Activated naive CD4-positive, alpha-beta T cell treated with anti-CD3 and anti-CD28 coated beads, Interleukin-2, amount 50 U/mL, for 72 hours (primary cell): Measurements from ENCODE around the gene ALS2. TPM values are rescaled to one million over a fixed set of nuclear protein-coding genes. Genes with fewer than 3 reads are reported as not detected.
"Not testable (repeated sequence)": the region's sequence is repeated elsewhere in the genome, so short reads cannot be mapped to it uniquely, and the experiment has no call there.

Experiments
- ATAC-seq, 2 donors: fragments of 150-1000 bp; cut with Tn5 transposase; 2 replicates each; pipeline ENCODE4 v1.10.0; 2021; ENCODE audit warnings: mild to moderate bottlenecking in 2 of 2, moderate library complexity in 2 of 2
- DNase-seq, 2 donors: peaks; one replicate each; pipeline ENCODE4 v3.0.0; 2021 to 2022; ENCODE audit warnings: low spot score in 2 of 2
- H3K27ac Mint-ChIP-seq, 2 donors: one replicate each; pipeline ENCODE4 v1.8.0; 2022; ENCODE audit warnings: mild to moderate bottlenecking in 2 of 2, mixed read lengths in 2 of 2
- H3K36me3 Mint-ChIP-seq, 2 donors: one replicate each; pipeline ENCODE4 v1.8.0; 2022; ENCODE audit warnings: mixed read lengths in 2 of 2
- H3K9me3 Mint-ChIP-seq, 2 donors: one replicate each; pipeline ENCODE4 v1.8.0; 2022; ENCODE audit warnings: mixed read lengths in 2 of 2
- total RNA-seq, 2 donors: library from RNA; stranded (reverse); gene quantifications; one replicate each; pipeline ENCODE4 v1.2.3, GENCODE V29; 2022

The ALS2 gene
- total RNA-seq, 2 donors from 2014 or later, result 12.1 to 12.7 TPM

DNA sequence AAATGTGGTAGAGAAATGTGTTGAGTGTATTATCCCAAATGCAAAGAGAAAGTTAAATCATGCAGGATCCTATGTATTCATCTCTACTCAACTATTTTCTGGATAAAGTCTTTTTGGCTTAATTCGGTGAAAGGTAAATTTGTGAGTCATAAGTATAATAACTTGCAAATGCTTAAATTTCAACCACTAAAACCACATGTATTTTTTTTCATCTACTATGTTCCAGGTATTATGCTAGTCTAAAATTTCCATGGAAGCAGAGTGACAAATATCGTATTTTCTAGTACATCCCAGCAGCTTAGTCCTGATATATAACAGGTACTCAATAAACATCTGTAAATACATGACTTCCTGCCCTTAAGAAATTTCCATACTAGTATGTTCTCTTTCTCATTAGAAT is 6.2 kb downstream of the ALS2 start:
- Mint-ChIP-seq H3K9me3 (no peaks in the 10 kb centered on the region), H3K27ac (no peak overlapping the region), H3K36me3 (no peaks in the 10 kb centered on the region)
- no peak for ATAC-seq
- DNase-seq, result no peak

GRCh38 chr2:201773990-201774389 is 6.7 kb downstream of the ALS2 start:
- Mint-ChIP-seq H3K9me3 (no peaks in the 10 kb centered on the region), H3K27ac (no peak overlapping the region), H3K36me3 (no peaks in the 10 kb centered on the region)
- ATAC-seq (no peak), DNase-seq (no peak)

DNA sequence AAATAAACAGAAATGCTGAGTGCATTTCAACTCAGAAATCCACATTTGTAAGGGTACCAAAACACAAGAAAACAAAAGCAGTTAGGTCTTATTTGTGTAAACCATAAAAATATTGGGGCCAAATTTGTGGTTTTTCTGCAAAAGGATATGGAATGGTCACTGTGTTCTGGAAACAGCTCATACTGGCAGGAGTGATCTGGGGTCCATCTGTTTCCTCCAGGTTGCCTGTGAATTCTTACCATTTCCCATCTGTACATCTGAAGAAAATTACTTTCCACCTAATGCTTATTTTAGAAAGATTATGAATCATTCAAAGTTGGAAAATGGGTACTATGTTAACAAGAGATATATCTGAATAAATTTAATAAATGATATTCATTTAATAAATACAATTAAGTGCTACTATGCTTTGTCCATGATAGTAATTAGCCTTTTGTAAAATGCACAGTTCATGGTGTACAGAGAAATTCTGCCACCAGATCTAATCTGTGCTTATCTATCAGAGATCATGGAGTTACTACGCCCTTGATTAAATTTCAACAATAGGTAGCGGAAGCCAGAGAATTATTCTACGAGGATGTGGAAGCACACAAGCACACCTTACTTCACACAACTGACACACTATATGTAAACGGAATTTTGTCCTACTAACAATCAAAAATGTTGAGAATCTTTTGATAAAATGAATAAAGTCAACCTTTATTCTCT is 10.9 kb downstream of the ALS2 start:
- Mint-ChIP-seq H3K27ac (no peak overlapping the region), H3K9me3 (no peaks in the 10 kb centered on the region), H3K36me3 (no peaks in the 10 kb centered on the region)
- no peak for ATAC-seq
- no peak for DNase-seq

DNA sequence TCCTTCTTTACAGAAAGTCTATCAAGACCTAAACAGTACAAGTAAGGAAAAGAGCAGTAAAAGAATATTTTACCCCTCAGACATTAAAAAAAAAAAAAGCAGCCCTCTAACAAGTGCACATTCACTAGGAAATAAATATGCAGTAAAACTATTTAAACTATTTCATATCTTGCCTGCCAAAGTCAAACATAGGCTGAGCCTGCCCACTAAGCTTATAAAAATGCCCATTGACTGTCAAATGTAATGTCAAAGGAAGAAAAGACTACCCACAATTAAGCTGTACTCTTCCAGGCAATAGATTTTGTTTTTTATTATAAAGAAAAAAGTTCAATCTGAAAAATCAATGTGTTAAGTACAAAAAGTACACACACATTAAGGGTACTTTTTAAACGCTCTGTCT is 11.8 kb downstream of the ALS2 start:
- H3K9me3 Mint-ChIP-seq, result no peaks in the 10 kb centered on the region

DNA sequence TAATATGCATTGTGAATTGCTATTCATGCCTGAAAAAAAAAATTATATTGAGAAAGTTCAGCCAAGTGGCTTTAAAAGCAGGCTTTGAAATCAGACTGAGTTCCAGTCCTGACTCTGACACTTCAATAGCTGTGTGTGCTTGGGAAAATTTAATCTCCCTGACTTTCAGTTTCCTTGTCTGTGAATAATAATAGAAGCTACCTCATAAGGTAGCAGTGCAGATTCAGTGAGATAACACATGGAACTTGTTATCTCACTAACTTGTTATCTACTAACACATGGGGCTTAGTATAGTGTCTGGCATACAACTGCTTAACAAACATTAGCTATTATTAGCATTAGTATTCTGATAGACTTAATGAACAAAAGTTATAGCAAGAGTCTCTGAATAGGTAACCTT is 14.9 kb downstream of the ALS2 start:
- no peak for DNase-seq
- no peak for ATAC-seq
- H3K27ac Mint-ChIP-seq, result no peak overlapping the region
- H3K9me3 Mint-ChIP-seq, result no peaks in the 10 kb centered on the region
- no peaks in the 10 kb centered on the region for H3K36me3 Mint-ChIP-seq

More for the DNA sequence above, 11.8 kb downstream of the ALS2 start:
- DNase-seq (no peak), ATAC-seq (no peak)
- no peaks in the 10 kb centered on the region for H3K36me3 Mint-ChIP-seq
- H3K27ac Mint-ChIP-seq, result no peak overlapping the region

- not testable (repeated sequence) for DNase-seq, H3K27ac Mint-ChIP-seq, H3K9me3 Mint-ChIP-seq, H3K36me3 Mint-ChIP-seq, ATAC-seq
Observed at GRCh38 chr2:201764469-201764868, 16.3 kb downstream of the ALS2 start.

- Mint-ChIP-seq H3K9me3 (no peaks in the 10 kb centered on the region), H3K27ac (no peak overlapping the region), H3K36me3 (no peaks in the 10 kb centered on the region)
- ATAC-seq (no peak), DNase-seq (no peak)
Observed at GRCh38 chr2:201761101-201761500, 19.6 kb downstream of the ALS2 start.

DNA sequence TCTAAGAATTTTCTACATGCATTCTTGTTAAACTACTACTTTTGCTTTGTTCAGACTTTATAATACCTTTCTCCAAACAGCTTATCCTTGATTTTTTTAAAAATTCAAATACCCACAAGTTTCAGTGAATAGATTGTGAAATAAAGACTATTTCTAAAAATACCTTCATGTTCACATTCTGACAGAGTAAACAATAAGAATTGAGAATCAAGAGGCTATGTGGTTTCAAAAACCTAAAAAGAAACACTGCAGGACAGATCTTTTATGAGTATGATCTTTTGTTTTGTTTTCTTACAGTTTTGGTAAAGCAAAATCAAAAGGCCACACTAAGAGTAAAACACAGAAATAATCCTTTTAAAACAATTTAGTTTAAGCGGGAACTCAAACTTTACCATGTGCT is 21.2 kb downstream of the ALS2 start:
- H3K27ac Mint-ChIP-seq, result no peak overlapping the region
- H3K9me3 Mint-ChIP-seq, result no peaks in the 10 kb centered on the region
- DNase-seq, result no peak
- no peak for ATAC-seq
- H3K36me3 Mint-ChIP-seq, result no peaks in the 10 kb centered on the region

GRCh38 chr2:201758873-201759272 is 21.9 kb downstream of the ALS2 start:
- Mint-ChIP-seq H3K27ac (no peak overlapping the region), H3K36me3 (no peaks in the 10 kb centered on the region), H3K9me3 (no peaks in the 10 kb centered on the region)
- ATAC-seq (no peak), DNase-seq (no peak)

GRCh38 chr2:201758234-201758633 is 22.5 kb downstream of the ALS2 start:
- ATAC-seq, result no peak

GRCh38 chr2:201754717-201755415 is 25.9 kb downstream of the ALS2 start:
- DNase-seq (no peak), ATAC-seq (no peak)
- Mint-ChIP-seq H3K9me3 (no peaks in the 10 kb centered on the region), H3K36me3 (no peaks in the 10 kb centered on the region), H3K27ac (no peak overlapping the region)

More at GRCh38 chr2:201758234-201758633, 22.5 kb downstream of the ALS2 start:
- Mint-ChIP-seq H3K9me3 (no peaks in the 10 kb centered on the region), H3K36me3 (no peaks in the 10 kb centered on the region), H3K27ac (no peak overlapping the region)
- no peak for DNase-seq

DNA sequence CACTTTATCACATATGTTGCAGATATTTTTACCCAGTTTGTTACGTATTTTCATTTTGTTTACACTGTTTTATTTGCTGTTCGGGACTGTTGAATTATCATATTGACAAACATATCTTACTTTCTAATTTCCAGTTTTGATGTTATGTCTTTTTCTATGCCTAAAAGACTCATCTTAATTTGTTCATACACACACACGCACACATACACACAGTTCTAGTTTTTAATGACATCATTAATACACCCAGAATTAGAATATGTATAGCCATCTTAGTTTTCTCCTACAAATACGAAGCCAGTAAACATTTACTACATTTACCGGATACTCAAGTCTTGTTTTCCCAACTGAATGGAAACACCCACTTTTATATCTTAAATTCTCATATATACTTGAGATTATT is 29.2 kb downstream of the ALS2 start:
- H3K27ac Mint-ChIP-seq, result no peak overlapping the region
- no peaks in the 10 kb centered on the region for H3K36me3 Mint-ChIP-seq
- no peaks in the 10 kb centered on the region for H3K9me3 Mint-ChIP-seq
- no peak for DNase-seq
- ATAC-seq, result no peak

- H3K27ac Mint-ChIP-seq, result no peak overlapping the region
- no peak for ATAC-seq
- DNase-seq, result no peak
- H3K9me3 Mint-ChIP-seq, result no peaks in the 10 kb centered on the region
- H3K36me3 Mint-ChIP-seq, result no peaks in the 10 kb centered on the region
Observed at GRCh38 chr2:201746551-201746950, 34.2 kb downstream of the ALS2 start.

DNA sequence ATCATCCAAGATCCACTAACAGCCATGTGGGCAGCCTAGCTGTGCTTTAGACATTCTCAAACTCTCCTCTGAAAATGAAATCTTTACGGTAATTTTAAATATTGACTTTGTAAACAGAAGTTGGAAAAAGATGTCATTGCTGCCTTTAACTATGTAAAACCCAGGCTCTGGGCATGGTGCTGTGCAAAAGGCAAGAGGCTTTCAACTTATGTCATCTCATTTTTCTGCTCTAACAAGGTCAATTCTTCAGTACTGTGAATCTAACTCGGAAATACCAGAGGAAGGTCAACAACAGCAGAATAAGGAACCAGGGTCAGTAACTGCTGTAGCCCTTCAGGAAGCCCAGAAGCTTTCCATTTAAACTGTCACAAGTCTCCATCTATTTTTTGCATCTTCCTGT is 45.2 kb downstream of the ALS2 start:
- no peak for ATAC-seq
- Mint-ChIP-seq H3K9me3 (peaks cover 0 to 7% of the 10 kb centered on the region in 2 donors), H3K27ac (no peak overlapping the region), H3K36me3 (peaks cover 13 to 33% of the 10 kb centered on the region in 2 donors)
- DNase-seq, result no peak

DNA sequence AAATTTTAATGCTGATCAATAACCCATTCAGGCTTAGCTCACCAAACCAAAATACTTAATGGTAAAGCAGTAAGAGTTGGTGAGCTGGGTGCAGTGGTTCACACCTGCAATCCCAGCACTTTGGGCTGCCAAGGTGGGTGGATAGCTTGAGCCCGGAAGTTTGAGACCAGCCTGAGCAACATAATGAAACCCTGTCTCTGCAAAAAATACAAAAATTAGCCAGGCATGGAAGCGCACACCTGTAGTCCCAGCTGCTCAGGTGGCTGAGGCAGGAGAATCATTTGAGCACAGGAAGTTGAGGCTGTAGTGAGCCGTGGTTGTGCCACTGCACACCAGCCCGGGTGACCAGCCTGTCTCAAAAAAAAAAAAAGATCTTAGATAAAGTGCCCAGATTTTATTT is 46.6 kb downstream of the ALS2 start:
- peaks cover 0 to 7% of the 10 kb centered on the region in 2 donors for H3K9me3 Mint-ChIP-seq
- ATAC-seq, result no peak

DNA sequence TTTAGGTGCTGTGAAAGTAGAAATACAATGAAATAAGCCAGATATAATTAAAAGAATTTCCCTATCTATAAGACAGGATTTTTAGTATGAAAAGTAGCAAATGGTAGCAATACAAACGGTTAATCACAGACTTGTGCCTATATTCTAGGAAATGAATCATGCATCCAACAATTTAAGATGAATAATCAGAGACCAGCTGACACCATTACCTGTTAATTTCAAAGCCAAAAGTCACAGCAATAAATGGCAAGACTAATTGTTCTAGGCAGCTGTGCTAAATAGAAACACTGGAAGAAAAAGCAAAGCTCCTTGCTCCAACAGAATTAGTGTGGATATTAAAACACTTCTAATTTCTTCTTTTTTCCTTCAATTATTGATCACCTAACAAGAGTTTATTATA is 47.2 kb downstream of the ALS2 start:
- no peak overlapping the region for H3K27ac Mint-ChIP-seq
- peaks cover 16 to 31% of the 10 kb centered on the region in 2 donors for H3K36me3 Mint-ChIP-seq
- peaks cover 0 to 7% of the 10 kb centered on the region in 2 donors for H3K9me3 Mint-ChIP-seq
- DNase-seq (no peak), ATAC-seq (no peak)

More for the DNA sequence above, 46.6 kb downstream of the ALS2 start:
- Mint-ChIP-seq H3K36me3 (peaks cover 13 to 33% of the 10 kb centered on the region in 2 donors), H3K27ac (no peak overlapping the region)
- DNase-seq, result no peak

- ATAC-seq (peak; percentile 93 to 94), DNase-seq (peak in 1 of 2 donors; percentile 15)
- H3K27ac Mint-ChIP-seq, result no peak overlapping the region
- H3K9me3 Mint-ChIP-seq, result no peaks in the 10 kb centered on the region
- peaks cover 18 to 20% of the 10 kb centered on the region in 2 donors for H3K36me3 Mint-ChIP-seq
Observed at GRCh38 chr2:201730651-201731285, 50.0 kb downstream of the ALS2 start.
